Calu3 (cell line): Measurements from ENCODE around the gene CPE. TPM values are rescaled to one million over a fixed set of nuclear protein-coding genes. Genes with fewer than 3 reads are reported as not detected.
"Not testable (repeated sequence)": the region's sequence is repeated elsewhere in the genome, so short reads cannot be mapped to it uniquely, and the experiment has no call there.

Experiments
- BruUV-seq: library from RNA; stranded (reverse); fragments of 400-500 nt; replicated peaks from 2 replicates; lab custom pipeline; 2021; lab: Mats Ljungman, UMichigan
- CTCF ChIA-PET: fragments of 300-600 bp; sonication (Branson Sonifier 250); formaldehyde crosslinking; loops from one replicate; lab custom pipeline; 2022; ENCODE audit warnings: antibody characterized with exemption; lab: Charles Lee
- DNase-seq: peaks from one replicate; pipeline ENCODE4 v3.0.0; 2022
- H3K27ac Mint-ChIP-seq: one replicate; pipeline ENCODE4 v1.8.0; 2022; ENCODE audit warnings: mixed read lengths; ENCODE audit not compliant: unreplicated experiment
- H3K27me3 Mint-ChIP-seq: one replicate; pipeline ENCODE4 v1.8.0; 2022; ENCODE audit warnings: mixed read lengths; ENCODE audit not compliant: unreplicated experiment
- H3K36me3 Mint-ChIP-seq: one replicate; pipeline ENCODE4 v1.8.0; 2022; ENCODE audit warnings: mild to moderate bottlenecking, moderate library complexity, mixed read lengths; ENCODE audit not compliant: insufficient read depth, unreplicated experiment
- H3K4me1 Mint-ChIP-seq: one replicate; pipeline ENCODE4 v1.8.0; 2022; ENCODE audit warnings: mild to moderate bottlenecking, low read depth, mixed read lengths; ENCODE audit not compliant: unreplicated experiment
- H3K4me3 Mint-ChIP-seq: one replicate; pipeline ENCODE4 v1.8.0; 2022; ENCODE audit warnings: mild to moderate bottlenecking, low read depth, moderate library complexity, mixed read lengths; ENCODE audit not compliant: unreplicated experiment
- H3K9me3 Mint-ChIP-seq: one replicate; pipeline ENCODE4 v1.8.0; 2022; ENCODE audit warnings: low read depth, mixed read lengths; ENCODE audit not compliant: unreplicated experiment
- CTCF ChIP-seq: fragments of 200-600 bp; IDR thresholded peaks from one replicate; pipeline ENCODE4 v1.8.0; 2022; ENCODE audit warnings: antibody characterized with exemption; ENCODE audit not compliant: unreplicated experiment
- intact Hi-C: fragments of 100-400 bp; cut with micrococcal nuclease; formaldehyde crosslinking; loops from one replicate; pipeline ENCODE4 v1.10.0; 2022; ENCODE audit not compliant: unreplicated experiment
- total RNA-seq: library from RNA; stranded (reverse); gene quantifications from 2 replicates; pipeline ENCODE4 v1.2.3, GENCODE V29; 2022

Gene CPE
- total RNA-seq, 1 experiment from 2014 or later: 4.7 TPM

DNA sequence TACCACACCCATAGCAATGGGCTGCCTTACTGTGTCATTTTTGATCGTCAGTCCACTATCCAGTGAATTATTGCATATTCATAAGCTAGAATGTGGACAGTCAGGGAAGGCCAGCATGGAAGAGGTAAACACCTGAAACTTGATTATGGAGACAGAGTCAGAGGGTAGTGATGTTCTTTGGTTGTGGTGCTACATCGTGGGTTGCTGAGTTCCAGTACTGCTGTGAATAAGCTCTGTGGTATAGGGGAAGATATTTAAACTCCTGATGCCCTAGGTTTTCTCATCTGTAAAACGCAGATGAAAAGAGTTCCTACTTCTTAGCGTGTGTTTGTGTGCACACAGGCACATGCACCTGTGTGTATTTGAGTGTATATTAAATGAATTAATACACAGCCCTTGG is 69.9 kb downstream of the CPE start:
- intact Hi-C loops: no loop called here
- DNase-seq: no peak
- Mint-ChIP-seq H3K9me3 (no peaks in the 10 kb centered on the region), H3K27me3 (no peaks in the 10 kb centered on the region), H3K27ac (no peak overlapping the region), H3K4me3 (no peak overlapping the region), H3K4me1 (no peaks in the 10 kb centered on the region), H3K36me3 (peaks cover 5% of the 10 kb centered on the region)
- BruUV-seq: no TSS peak
- CTCF ChIA-PET: no interaction called here
- no peak for TF ChIP-seq CTCF

DNA sequence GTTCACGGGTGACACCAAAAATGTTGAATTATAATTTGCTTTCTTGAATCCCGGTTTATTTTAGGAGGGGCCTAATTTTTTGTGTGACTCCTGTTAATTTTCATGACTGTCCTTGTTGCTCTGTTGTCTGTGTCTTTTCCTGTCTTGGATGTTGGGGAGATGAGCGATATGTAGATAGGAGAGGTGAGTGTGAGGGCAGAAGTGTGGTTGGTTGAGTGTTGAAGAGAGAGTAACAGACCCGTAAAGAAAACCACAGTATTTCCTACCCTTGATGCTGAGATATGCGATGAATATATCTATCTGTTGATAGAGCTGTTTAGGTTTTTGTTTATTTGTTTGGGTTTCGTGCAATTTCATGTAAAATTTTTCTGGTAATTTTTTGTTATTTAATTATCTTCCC is 70.5 kb downstream of the CPE start:
- no peak overlapping the region for H3K4me3 Mint-ChIP-seq
- CTCF ChIA-PET: no interaction called here
- H3K27ac Mint-ChIP-seq: no peak overlapping the region
- peaks cover 5% of the 10 kb centered on the region for H3K36me3 Mint-ChIP-seq
- no peak for DNase-seq
- intact Hi-C loops: no loop called here
- H3K27me3 Mint-ChIP-seq: no peaks in the 10 kb centered on the region
- no peak for TF ChIP-seq CTCF
- no peaks in the 10 kb centered on the region for H3K9me3 Mint-ChIP-seq
- BruUV-seq: no TSS peak
- H3K4me1 Mint-ChIP-seq: no peaks in the 10 kb centered on the region

DNA sequence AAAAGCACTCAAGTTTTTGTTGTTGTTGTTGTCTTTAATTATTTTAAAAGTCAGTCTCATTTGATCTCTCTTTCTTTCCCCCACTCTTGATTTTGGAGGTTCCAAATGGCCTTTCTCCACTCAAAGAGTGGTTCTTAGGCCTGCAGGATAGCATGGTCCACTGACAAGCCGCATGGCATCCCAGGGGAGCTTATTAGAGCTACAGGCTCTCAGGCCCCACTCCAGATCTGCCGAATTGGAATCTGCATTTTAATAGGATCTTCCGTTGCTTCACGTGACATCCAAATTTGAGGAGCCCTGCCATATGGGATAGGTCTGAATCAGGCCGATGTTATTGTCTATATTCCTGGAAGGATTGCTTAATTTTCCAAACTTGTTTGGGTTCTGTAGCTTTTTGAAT is 72.1 kb downstream of the CPE start:
- CTCF ChIA-PET: interaction anchor here (0.6 kb wide), 1 partner anchor 1598 kb away, joined by 4 read pairs; no protein-coding TSS in a partner anchor
- Mint-ChIP-seq H3K27ac (no peak overlapping the region), H3K4me1 (no peaks in the 10 kb centered on the region)

DNA sequence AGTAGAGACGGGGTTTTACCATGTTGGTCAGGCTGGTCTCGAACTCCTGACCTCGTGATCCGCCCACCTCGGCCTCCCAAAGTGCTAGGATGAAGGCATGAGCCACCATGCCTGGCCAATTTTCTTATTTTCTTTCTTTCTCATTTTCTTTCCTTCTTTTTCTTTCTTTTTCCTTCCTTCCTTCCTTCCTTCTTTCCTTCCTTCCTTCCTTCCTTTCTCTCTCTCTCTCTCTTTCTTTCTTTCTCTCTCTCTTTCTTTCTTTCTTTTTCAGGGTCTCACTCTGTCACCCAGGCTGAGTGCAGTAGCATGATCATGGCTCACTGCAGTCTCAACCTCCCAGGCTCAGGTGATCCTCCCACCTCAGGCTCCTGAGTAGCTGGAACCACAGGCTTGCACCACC is 74.3 kb downstream of the CPE start:
- H3K9me3 Mint-ChIP-seq, CTCF ChIA-PET, H3K4me3 Mint-ChIP-seq: not testable (repeated sequence)

More for the DNA sequence above, 72.1 kb downstream of the CPE start:
- Mint-ChIP-seq H3K4me3 (no peak overlapping the region), H3K9me3 (no peaks in the 10 kb centered on the region), H3K36me3 (peaks cover 5% of the 10 kb centered on the region), H3K27me3 (no peaks in the 10 kb centered on the region)
- DNase-seq: no peak
- intact Hi-C loops: no loop called here
- BruUV-seq: no TSS peak
- TF ChIP-seq CTCF: no peak

GRCh38 chr4:165454426-165454825 is 75.6 kb downstream of the CPE start:
- no peak for TF ChIP-seq CTCF
- intact Hi-C loops: no loop called here
- no peak for DNase-seq
- Mint-ChIP-seq H3K27me3 (no peaks in the 10 kb centered on the region), H3K36me3 (peaks cover 5% of the 10 kb centered on the region), H3K4me3 (no peak overlapping the region), H3K4me1 (no peaks in the 10 kb centered on the region), H3K9me3 (no peaks in the 10 kb centered on the region), H3K27ac (no peak overlapping the region)
- BruUV-seq: no TSS peak
- CTCF ChIA-PET: no interaction called here

More for the DNA sequence above, 74.3 kb downstream of the CPE start:
- intact Hi-C loops, H3K27ac Mint-ChIP-seq, DNase-seq, H3K36me3 Mint-ChIP-seq, H3K4me1 Mint-ChIP-seq, H3K27me3 Mint-ChIP-seq, BruUV-seq: not testable (repeated sequence)
